ENCODE measurements around the gene GHDC.
"Not testable (repeated sequence)": the region's sequence is repeated elsewhere in the genome, so short reads cannot be mapped to it uniquely, and the experiment has no call there.

GHDC gene, protein sequence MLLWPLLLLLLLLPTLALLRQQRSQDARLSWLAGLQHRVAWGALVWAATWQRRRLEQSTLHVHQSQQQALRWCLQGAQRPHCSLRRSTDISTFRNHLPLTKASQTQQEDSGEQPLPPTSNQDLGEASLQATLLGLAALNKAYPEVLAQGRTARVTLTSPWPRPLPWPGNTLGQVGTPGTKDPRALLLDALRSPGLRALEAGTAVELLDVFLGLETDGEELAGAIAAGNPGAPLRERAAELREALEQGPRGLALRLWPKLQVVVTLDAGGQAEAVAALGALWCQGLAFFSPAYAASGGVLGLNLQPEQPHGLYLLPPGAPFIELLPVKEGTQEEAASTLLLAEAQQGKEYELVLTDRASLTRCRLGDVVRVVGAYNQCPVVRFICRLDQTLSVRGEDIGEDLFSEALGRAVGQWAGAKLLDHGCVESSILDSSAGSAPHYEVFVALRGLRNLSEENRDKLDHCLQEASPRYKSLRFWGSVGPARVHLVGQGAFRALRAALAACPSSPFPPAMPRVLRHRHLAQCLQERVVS

GRCh38 chr17:42193969-42194899 lies at the start of gene GHDC:
TSS of gene GHDC (minus strand) at chr17:42194494. CDS start at chr17:42193581, 913 bp downstream.
- peak; percentile 79 for DNase-seq

- DNase-seq, result no peak
These were observed 49.2 kb upstream of the GHDC start for GRCh38 chr17:42243493-42243982.

DNA sequence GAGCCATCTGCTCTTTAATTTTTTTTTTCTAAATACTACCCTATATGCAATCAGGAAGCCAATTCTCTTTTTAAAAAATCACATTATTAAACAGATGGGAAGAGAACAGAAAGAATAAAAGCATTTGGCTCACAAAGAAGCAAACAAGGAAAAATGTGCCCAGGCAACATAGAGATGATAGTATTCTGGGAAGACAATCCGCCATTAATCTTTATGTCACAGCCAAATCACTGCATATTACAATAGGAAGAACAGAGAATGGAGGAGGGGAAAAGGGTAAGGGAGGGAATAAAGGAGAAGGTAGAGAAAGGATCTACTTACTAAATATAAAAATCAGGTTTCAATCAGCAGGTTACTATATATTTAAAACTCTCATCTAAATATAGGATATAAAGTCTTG lies 47.6 kb upstream of the GHDC start:
- no peak for DNase-seq

- DNase-seq, result not testable (repeated sequence)
These were observed 46.6 kb upstream of the GHDC start for GRCh38 chr17:42240863-42241262.

- DNase-seq, result no peak
These were observed 45.9 kb upstream of the GHDC start for GRCh38 chr17:42240201-42240600.

DNA sequence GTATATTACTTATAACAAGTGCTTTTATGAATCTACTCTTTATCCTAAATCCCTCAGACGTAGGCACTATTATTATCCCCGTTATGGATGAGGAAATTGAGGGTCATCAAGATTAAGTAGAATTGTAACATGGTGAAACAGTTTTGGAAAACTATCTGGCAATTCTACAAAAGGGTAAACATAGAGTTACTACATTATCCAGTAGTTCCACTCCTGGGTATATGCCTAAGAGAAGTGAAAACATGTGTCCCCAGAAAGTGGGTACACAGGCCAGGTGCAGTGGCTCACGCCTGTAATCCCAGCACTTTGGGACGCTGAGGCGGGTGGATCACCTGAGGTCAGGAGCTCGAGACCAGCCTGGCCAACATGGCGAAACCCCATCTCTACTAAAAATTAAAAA lies 45.3 kb upstream of the GHDC start:
- DNase-seq, result not testable (repeated sequence)

- no peak for DNase-seq
These were observed 42.5 kb upstream of the GHDC start for GRCh38 chr17:42236760-42237159.

DNA sequence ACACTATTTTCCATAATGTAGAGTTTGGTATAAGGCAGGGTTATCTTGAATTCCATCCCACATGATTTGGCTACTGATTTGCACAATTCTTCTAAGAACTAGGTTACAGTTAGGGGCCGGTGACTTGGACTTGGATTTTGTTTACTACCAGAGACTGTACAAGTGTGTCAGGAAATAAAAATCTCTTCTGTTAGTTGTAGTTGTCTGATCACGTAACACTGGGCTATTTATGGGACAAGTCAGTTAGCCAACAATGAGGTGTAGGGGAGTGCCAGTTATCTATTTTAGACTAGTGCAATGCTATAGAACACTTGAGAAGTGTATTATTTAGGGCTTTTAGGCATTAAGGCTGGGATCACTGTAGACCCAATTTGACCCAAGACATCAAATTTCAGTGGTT lies 39.7 kb upstream of the GHDC start:
- no peak for DNase-seq

DNA sequence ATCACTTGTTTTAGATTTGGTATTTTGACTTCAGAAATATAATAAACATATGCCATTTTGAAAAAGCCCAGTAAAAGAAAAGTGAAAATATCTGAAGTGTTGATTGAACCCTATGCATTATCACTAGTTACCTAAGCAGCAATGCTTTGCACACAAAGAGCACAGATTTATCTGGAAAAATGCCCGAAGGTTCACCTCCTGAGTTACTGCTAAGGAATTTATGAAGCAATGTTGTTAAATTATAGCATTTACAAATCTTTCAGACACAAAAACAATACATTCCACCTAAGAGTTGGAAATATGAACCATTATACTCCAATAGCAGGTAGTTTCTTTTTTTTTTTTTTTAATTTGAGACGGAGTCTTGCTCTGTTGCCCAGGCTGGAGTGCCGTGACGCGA lies 38.9 kb upstream of the GHDC start:
- DNase-seq, result no peak

DNA sequence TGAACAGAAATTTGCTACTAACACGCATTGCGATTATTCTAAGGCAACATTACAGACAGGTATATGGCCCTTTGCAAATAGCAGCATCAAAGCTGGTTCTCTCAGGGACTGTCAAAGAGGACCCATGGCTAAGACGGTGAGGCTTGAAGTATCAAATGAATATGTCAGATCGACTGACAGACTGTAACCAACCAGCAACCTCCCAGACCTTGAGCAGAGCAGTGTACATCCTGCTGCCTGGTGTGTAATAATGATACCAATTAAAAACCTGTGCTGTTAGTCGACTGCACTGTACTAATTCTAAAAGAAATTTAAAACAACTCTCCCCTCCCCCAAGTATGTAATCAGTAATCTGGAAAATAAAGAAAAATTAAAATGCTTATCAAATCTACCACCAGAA lies 35.9 kb upstream of the GHDC start:
- DNase-seq, result no peak

DNA sequence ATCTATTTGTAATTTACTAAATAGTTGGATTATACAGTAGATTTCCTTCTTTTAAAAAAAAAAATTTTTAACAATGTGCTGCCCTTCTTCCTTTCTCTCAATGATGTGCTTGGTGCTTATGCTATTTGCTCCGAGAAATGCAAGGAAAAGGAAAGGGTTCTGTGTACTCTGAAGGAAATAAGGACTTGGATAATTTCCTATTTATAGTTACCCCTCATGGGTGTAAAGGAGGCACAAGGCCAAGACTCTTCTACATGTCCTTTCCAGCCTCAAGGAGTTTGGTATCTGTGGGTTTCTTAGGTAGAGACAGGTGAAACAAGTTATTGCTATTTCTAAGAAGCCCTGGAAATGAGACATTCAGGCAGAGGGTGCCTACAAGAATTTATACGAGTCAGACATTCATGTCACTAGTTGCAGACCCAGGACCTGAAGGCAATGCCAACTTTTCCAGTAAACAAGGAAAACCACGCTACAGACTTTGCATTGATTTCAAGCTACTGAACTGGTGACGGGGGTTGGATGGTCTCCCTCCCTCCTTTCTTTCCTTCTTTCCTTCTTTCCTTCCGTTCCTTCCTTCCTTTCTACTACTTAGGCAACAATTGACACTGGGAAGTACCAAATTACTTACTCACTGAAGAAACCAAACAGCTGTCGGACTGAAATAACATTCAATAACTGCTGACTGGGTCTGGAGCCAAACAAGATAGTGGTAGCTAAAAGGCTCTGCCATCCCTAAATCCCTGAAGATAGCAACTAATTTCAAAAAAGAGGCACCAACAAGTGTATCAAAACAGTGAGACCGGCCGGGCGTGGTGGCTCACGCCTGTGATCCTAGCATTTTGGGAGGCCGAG lies 33.8 kb upstream of the GHDC start:
- DNase-seq, result no peak

DNA sequence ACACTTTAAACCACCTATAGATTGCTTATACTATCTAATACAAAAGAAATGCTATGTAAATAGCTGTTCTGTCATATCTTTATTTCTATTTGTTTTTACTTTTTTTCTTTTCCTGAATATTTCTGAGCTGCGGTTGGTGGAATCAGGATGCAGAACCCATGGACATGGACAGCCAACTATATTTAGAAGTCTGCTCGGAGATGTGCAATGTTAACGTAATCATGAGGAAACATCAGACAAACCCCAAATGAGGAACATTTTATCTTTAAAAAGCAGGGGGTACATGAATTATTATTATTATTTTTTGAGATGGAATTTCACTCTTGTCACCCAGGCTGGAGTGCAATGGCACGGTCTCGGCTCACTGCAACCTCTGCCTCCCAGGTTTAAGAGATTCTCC lies 31.4 kb upstream of the GHDC start:
- no peak for DNase-seq

DNA sequence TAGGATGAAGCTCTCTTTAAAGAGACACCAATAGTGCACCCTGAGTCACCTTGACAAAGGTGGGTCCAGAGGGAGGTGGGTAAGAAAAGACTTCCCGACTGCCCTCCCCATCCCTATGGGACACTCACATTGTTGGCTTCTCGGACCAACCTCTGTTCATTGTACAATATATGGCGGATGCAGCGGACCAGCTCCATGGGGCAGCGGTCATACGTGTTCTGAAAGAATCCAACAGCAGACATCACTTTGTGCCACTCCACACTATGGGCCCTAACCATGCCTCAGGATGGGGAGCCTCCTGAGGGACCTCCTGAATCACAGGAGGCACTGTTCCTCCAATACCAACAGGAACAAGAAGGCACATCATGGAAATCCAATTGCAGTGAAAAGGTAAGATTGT lies 30.4 kb upstream of the GHDC start:
- no peak for DNase-seq

DNA sequence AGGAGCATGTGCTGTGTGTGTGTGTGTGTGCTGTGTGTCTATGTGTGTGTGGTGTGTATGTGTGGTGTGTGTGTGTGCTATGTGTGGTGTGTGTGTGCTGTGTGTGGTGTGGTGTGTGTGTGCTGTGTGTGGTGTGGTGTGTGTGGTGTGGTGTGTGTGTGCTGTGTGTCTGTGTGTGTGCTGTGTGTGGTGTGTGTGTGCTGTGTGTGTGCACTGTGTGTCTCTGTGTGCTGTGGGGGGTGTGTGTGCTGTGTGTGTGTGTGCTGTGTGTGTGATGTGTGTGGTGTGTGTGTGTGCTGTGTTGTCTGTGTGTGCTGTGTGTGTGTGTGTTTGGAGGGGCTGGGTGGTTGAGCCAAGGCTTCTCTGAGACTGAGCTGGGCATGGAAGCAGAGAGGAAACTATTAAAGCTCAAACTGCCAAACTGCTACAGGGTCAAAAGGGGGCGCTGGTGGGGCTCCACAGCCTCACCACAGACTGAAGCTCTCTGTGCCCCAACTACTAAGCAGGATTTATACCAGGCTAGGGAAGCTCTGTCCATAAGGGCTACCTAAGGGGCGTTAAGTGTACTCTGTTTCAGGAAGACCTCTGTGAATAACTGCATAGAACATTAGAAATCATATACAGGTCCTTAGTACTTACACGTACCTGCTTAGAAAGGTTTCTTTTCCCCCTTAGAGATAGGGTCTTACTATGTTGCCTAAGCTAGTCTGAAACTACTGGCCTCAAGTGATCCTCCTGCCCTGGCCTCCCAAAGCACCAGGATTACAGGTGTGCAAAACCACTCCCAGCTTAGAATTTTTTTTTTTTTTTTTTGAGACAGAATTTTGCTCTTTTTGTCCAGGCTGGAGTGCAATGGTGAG lies 27.8 kb upstream of the GHDC start:
- peak; percentile 62 for DNase-seq

DNA sequence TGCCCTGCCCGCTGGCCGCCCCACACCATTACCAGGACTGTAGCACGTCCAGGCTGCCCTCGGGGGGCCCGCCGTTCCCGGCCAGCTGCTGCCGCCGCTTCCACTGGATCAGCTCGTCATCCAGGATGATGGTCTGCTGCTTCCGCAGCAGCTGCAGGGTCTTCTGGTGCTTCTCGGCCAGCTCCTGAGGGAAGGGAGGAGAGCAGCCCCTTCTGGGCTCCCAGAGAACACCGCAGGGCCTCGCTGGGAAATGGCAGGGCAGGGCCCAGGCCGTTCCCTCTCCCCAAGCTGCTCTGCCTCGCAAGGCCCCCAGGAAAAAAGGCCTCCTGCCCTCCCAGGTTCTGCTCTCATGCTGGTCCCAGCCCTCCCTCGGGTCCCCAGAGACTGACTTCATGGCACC lies 25.0 kb upstream of the GHDC start:
- DNase-seq, result not testable (repeated sequence)

GRCh38 chr17:42214156-42214555 lies 19.9 kb upstream of the GHDC start:
- no peak for DNase-seq

DNA sequence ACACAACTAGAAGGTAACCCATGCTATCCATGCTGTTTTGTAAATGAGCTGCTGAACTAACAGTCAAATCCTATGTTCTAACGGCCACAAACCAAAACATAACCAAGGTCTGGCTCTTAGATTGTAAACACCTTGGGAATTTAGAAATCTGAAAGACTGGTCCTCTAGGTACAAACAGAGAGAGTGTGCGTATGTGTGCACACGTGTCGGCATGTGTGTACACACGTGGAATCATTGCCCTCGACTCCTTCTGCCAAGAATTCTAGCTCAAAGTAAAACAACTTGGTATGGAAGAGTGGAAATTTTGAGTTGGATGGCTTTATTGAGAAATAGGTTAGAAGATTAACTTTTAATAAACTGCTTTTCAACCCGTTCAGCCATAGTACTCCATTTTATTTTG lies 18.1 kb upstream of the GHDC start:
- no peak for DNase-seq

GRCh38 chr17:42211921-42212341 lies 17.6 kb upstream of the GHDC start:
- DNase-seq, result not testable (repeated sequence)

DNA sequence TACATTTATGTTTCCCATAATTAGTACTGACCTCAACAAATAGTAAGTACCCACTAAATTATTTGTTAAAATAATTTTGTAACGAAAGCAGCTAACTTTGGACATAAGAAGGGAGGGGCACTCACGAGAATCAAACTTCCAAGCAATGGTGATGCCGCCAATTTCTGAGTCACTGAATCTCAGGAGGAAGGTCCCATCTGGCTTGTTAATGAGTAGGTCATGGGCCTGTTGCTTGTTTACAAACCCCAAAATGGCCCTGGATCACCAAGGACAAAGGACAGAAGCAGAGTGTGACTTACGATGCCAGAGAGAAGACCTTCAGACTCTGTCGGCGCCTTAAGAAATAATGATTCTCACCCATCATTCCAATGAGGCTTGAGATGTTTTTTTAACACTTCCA lies 15.8 kb upstream of the GHDC start:
- no peak for DNase-seq

DNA sequence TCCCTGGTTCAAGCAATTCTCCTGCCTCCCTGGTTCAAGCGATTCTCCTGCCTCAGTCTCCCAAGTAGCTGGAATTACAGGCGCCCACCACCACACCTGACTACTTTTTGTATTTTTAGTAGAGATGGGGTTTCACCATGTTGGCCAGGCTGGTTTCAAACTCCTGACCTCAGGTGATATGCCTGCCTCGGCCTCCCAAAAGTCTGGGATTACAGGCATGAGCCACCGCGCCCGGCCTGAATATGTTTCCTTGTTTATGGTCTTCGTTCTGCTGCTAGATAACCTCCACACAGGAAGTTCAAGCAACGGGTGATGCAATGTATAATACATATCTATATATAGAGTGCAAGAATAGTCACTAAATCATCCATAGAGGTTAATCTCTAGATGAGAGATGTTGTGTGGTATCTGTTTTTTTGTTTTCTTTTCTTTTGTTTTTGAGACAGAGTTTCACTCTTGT lies 11.9 kb upstream of the GHDC start:
- not testable (repeated sequence) for DNase-seq

DNA sequence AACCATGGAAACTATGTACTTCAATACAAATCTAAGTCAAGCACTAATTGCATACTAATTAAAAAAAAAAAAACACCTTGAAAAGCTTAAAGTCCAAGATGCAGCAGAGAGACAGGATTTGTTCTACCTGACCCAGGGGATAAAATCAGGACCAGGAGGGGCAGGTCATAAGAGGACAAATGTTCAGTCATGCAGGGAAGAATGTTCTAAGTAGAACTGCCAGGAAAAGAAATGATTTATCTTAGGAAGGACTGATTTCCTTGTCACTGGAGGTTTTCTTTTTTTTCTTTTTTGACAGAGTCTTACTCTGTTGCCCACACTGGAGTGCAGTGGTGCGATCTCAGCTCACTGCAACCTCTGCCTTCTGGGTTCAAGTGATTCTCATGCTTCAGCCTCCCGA lies 9.1 kb upstream of the GHDC start:
- no peak for DNase-seq
